Mucosa of rectum (tissue), 2 donors: ENCODE data around the gene PAAF1.
A peak's percentile ranks its signal among the peaks of the same experiment; 100 is the strongest.

Experiments
- H3K27ac ChIP-seq, 2 donors: one replicate each; pipeline ENCODE4 v1.7.0; 2013; ENCODE audit warnings: inconsistent platforms in 2 of 2, low read depth in 2 of 2, low read length in 2 of 2
- H3K27me3 ChIP-seq, 2 donors: one replicate each; pipeline ENCODE4 v1.7.0; 2013; ENCODE audit warnings: low read length in 2 of 2; ENCODE audit not compliant: control insufficient read depth in 2 of 2, insufficient read depth in 2 of 2
- H3K36me3 ChIP-seq, 2 donors: one replicate each; pipeline ENCODE4 v1.7.0; 2013; ENCODE audit warnings: low read length in 2 of 2; ENCODE audit not compliant: control insufficient read depth in 2 of 2, insufficient read depth in 2 of 2
- H3K4me1 ChIP-seq, 2 donors: one replicate each; pipeline ENCODE4 v1.7.0; 2013; ENCODE audit warnings: low read length in 2 of 2, mild to moderate bottlenecking in 1 of 2; ENCODE audit not compliant: control insufficient read depth in 2 of 2, insufficient read depth in 2 of 2
- H3K4me3 ChIP-seq, 2 donors: one replicate each; pipeline ENCODE4 v1.7.0; 2013; ENCODE audit warnings: low read length in 2 of 2
- H3K9ac ChIP-seq, 2 donors: one replicate each; pipeline ENCODE4 v1.7.0; 2013; ENCODE audit warnings: low read length in 2 of 2, low read depth in 1 of 2, mild to moderate bottlenecking in 1 of 2
- H3K9me3 ChIP-seq, 2 donors: one replicate each; pipeline ENCODE4 v1.7.0; 2013; ENCODE audit warnings: low read length in 2 of 2; ENCODE audit not compliant: control insufficient read depth in 2 of 2
- donor health status: healthy.
- donor health status: Normal muscosa, but diverticular disease.

PAAF1 gene, protein sequence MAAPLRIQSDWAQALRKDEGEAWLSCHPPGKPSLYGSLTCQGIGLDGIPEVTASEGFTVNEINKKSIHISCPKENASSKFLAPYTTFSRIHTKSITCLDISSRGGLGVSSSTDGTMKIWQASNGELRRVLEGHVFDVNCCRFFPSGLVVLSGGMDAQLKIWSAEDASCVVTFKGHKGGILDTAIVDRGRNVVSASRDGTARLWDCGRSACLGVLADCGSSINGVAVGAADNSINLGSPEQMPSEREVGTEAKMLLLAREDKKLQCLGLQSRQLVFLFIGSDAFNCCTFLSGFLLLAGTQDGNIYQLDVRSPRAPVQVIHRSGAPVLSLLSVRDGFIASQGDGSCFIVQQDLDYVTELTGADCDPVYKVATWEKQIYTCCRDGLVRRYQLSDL

DNA sequence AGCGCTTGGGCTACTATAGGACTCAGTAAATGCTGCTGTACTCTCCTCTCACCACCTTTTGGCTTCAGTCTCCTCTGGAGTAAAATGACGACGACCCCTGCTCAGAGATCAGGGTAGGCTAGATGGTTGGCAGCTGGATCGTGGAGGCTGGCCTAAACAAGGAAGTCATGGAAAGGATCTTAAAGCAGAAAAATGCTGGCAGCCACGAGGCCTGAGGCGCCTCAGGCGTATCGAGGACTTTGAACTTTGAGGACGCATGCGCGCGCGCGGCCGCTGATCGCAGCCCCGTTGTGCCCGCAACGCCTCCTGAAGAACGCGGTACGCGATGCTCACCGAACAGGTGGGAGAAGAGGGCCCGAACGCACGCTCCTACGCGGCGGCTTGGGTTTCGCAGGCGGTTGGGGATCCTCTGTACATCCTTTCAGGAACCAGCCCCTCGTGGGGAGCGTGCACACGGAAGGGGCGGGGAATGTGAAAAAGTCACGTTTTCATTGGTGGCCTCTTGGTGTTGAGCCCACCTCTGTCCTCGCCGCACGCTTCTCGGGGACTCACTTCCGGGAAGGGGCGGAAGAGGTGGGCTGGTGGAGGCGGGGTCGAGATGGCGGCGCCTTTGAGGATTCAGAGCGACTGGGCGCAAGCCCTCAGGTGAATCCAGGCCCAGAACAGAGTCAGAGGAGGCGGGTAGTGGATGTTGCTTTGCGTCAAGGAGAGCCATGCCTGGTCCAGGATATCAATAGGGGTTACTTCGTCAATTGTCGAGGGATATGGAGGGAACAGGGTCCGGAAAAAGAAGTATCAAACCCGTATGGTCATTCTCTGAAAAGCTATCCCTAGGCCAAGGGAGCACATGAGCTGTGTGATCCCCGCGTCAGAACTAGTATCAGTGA lies at the start of gene PAAF1, which contains the start of gene COA4:
Gene PAAF1, plus strand, starts transcription at position 576 of the 887 bp plus-strand sequence. Its CDS starts 23 bp downstream, at position 599.
Gene COA4, minus strand, starts transcription at position 423 of the 887 bp plus-strand sequence. CDS start 3,468 bp downstream, outside the sequence.
- Histone ChIP-seq H3K4me3 (peak within 1 kb of the TSS; percentile 99 to 100), H3K27ac (peak within 1 kb of the TSS; percentile 88 to 95), H3K9ac (peak within 1 kb of the TSS; percentile 88 to 92), H3K4me1 (peaks cover 13 to 18% of the 10 kb centered on the region in 2 donors), H3K36me3 (peaks cover 13 to 14% of the 10 kb centered on the region in 2 donors), H3K9me3 (no peaks in the 10 kb centered on the region), H3K27me3 (no peaks in the 10 kb centered on the region)

DNA sequence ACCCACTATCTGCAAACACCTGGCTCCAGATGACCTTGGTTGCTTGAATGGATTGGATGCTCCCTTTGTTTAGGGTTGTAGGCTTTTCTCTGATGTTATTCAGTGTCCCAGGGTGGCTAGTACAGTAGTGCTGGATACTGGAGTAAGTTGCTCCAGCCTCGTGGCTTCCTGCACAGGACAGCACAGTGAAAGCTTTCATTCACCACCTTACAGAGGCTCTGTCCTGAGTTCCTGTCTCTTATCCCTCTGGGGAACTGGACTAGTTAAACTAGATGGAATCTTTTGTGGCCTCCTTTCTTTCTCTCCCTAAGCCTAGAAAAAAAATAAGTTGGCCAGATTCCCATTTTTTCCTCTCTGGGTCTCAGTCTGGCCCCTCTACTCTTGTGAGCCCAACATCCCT lies 46.5 kb upstream of the PAAF1 start:
- H3K36me3 ChIP-seq, result peaks cover 20 to 23% of the 10 kb centered on the region in 2 donors
- H3K4me3 ChIP-seq, result no peak overlapping the region
- no peak overlapping the region for H3K27ac ChIP-seq
- no peaks in the 10 kb centered on the region for H3K4me1 ChIP-seq
- no peaks in the 10 kb centered on the region for H3K27me3 ChIP-seq
- H3K9me3 ChIP-seq, result no peaks in the 10 kb centered on the region
- H3K9ac ChIP-seq, result no peak overlapping the region

DNA sequence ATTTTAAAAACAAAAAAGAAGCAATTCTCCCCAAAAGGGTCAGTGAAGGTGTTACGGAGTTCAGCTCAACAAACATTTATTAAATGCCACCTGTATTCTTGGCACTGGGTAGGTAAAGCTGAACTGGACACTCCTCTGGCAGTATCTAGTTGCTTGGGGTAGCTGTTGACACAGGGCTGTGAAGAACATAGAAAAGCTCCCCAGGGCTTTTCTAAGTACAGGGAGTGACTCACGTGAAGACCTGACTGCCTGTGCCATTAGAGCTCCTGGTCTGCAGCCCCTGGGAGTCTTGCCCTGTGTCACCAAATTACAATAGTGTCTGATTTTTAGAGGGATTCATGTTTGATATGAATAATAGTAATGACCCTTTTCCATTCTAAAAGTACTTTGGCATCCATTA lies 43.7 kb upstream of the PAAF1 start:
- no peak overlapping the region for H3K27ac ChIP-seq

DNA sequence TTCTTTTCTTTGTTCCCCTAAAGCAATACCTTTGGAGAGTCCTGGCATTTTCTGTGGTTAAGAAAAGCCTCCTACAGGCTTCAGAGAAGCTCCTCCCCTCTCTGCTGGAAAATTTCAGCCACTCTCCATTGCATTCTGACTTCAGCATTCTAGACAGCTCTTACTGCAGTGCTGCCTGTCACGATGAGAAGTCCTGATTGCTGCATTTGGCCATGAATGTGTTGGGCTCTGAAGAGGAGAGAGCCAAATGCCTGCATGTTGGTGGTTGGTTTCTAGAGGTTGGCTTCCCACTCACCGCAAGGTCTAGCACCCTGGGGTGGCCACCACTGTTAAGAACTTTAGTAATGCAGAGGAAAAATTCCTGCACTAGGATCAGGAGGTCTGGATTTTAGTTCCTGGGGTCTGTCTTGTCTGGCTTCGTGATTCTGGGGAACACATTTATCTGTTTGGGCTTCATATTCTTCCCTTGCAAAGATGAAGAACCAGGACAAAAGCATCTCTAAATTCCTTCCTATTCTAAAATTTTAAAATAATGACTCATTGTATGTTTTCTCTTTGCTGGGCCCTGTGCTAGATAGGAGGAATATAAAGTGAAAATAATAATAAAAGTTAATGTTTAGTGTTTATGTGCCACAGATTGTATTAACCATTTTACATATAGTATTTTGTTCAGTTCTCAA lies 38.2 kb upstream of the PAAF1 start:
- no peaks in the 10 kb centered on the region for H3K4me1 ChIP-seq
- no peaks in the 10 kb centered on the region for H3K9me3 ChIP-seq
- peaks cover 3 to 12% of the 10 kb centered on the region in 2 donors for H3K36me3 ChIP-seq
- no peaks in the 10 kb centered on the region for H3K27me3 ChIP-seq
- H3K4me3 ChIP-seq, result no peak overlapping the region
- no peak overlapping the region for H3K9ac ChIP-seq
- H3K27ac ChIP-seq, result no peak overlapping the region

More for the DNA sequence above, 43.7 kb upstream of the PAAF1 start:
- H3K9me3 ChIP-seq, result no peaks in the 10 kb centered on the region
- no peaks in the 10 kb centered on the region for H3K27me3 ChIP-seq
- peaks cover 16 to 18% of the 10 kb centered on the region in 2 donors for H3K36me3 ChIP-seq
- no peaks in the 10 kb centered on the region for H3K4me1 ChIP-seq
- H3K4me3 ChIP-seq, result no peak overlapping the region
- H3K9ac ChIP-seq, result no peak overlapping the region

GRCh38 chr11:73839123-73839457 lies 37.7 kb upstream of the PAAF1 start:
- Histone ChIP-seq H3K27ac (no peak overlapping the region), H3K4me3 (no peak overlapping the region), H3K36me3 (peaks cover 3 to 14% of the 10 kb centered on the region in 2 donors), H3K9ac (no peak overlapping the region), H3K27me3 (no peaks in the 10 kb centered on the region), H3K4me1 (no peaks in the 10 kb centered on the region), H3K9me3 (no peaks in the 10 kb centered on the region)

DNA sequence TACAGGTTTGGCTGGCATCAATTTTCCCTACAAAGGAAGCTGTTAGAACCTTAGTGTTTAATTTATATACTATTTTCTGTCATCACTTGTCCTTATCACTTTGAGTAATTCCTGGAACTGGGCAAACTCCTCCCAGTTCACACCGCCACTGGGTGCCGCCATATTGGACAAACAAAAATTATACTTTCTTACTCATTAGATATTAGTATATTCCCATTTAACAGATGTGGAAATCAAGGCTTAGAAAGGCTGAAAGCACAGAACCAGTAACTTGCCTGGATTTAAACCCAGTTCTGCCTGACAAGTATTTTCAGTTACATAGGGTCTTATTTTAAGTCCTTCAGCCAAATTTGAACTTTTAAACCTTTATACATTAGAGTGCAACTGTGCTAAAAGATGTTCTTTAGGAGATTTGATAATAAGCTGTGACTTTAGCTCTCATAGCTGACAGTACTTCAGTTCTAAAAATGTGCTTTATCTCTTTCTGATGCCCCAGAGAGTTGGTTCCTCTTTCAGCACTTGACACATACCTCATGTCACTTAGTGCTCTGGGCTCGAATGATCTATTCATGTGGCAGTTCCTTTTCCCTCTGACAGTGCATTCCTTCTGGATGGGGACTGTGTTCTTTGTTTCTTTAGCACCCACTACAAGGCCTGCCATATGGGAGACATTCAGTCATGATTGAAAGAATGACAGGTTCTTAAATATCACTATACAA lies 25.6 kb upstream of the PAAF1 start:
- Histone ChIP-seq H3K9ac (no peak overlapping the region), H3K4me3 (no peak overlapping the region), H3K27ac (no peak overlapping the region), H3K9me3 (no peaks in the 10 kb centered on the region), H3K36me3 (peaks cover 3 to 7% of the 10 kb centered on the region in 2 donors), H3K4me1 (no peaks in the 10 kb centered on the region), H3K27me3 (no peaks in the 10 kb centered on the region)

GRCh38 chr11:73852049-73852448 lies 24.8 kb upstream of the PAAF1 start:
- no peak overlapping the region for H3K4me3 ChIP-seq
- H3K4me1 ChIP-seq, result no peaks in the 10 kb centered on the region
- no peaks in the 10 kb centered on the region for H3K27me3 ChIP-seq
- peaks cover 3 to 9% of the 10 kb centered on the region in 2 donors for H3K36me3 ChIP-seq
- no peaks in the 10 kb centered on the region for H3K9me3 ChIP-seq
- H3K9ac ChIP-seq, result no peak overlapping the region
- H3K27ac ChIP-seq, result no peak overlapping the region

GRCh38 chr11:73854680-73855079 lies 22.1 kb upstream of the PAAF1 start:
- no peak overlapping the region for H3K27ac ChIP-seq

DNA sequence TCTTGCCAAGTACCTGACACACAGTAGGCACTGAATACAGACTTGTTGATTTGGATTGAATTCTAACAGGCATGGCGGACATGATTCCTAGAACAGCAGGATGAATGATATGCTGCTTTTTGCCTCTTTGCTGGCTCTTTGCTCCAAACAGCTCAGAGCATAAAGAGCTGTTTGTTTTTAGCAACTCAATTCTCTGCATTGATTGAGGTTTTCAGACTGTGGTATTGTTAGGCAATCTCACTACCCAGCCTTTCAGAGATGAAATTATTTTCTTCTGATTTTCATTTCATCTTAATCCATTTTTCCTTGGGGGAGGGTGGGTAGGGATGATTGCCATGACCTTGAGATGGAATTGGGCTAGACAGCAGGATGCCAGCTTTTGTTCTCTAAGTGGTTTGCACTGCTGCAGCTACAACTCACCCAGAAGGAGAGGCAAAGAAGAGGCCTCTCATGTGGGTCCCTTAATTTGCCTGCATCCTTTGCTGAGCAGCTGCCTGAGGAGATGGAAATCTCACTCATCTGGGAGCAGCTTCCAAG lies 20.7 kb upstream of the PAAF1 start:
- Histone ChIP-seq H3K27me3 (no peaks in the 10 kb centered on the region), H3K4me3 (no peak overlapping the region), H3K9me3 (no peaks in the 10 kb centered on the region), H3K4me1 (no peaks in the 10 kb centered on the region), H3K36me3 (peaks cover 14 to 15% of the 10 kb centered on the region in 2 donors), H3K9ac (no peak overlapping the region), H3K27ac (no peak overlapping the region)

More at GRCh38 chr11:73854680-73855079, 22.1 kb upstream of the PAAF1 start:
- Histone ChIP-seq H3K9ac (no peak overlapping the region), H3K36me3 (peaks cover 5 to 10% of the 10 kb centered on the region in 2 donors), H3K9me3 (no peaks in the 10 kb centered on the region), H3K4me3 (no peak overlapping the region), H3K4me1 (no peaks in the 10 kb centered on the region), H3K27me3 (no peaks in the 10 kb centered on the region)
